ENCODE measurements around the gene CTAG1B. TPM values are rescaled to one million over a fixed set of nuclear protein-coding genes. Genes with fewer than 3 reads are reported as not detected.
"Not testable (repeated sequence)": the region's sequence is repeated elsewhere in the genome, so short reads cannot be mapped to it uniquely, and the experiment has no call there.

The CTAG1B gene
- total RNA-seq, 1 experiment from 2014 or later, result not detected

- H3K4me3 ChIP-seq (replicated peaks in 1 of 2; ENCODE audit: low read depth in 1 of 2, low read length in 2 of 2); POLR2A ChIA-PET; intact Hi-C loops (cut with micrococcal nuclease); RAD21 ChIA-PET (ENCODE audit: low non-redundant PET in 1 of 2, low total read pairs in 2 of 2, uncharacterized antibody in 2 of 2, unreplicated experiment in 2 of 2); H3K9me3 ChIP-seq (ENCODE audit: control insufficient read depth in 1 of 2, insufficient read depth in 1 of 2, low read depth in 1 of 2, low read length in 2 of 2); H4K20me1 ChIP-seq (ENCODE audit: insufficient read depth); H3K36me3 ChIP-seq (ENCODE audit: control insufficient read depth in 1 of 2, insufficient read depth in 2 of 2, low read length in 2 of 2); CTCF ChIA-PET; H3K4me2 ChIP-seq (ENCODE audit: low read length); H3K27ac ChIP-seq (ENCODE audit: low read depth, low read length); H3K9ac ChIP-seq (ENCODE audit: low read length); H3K9me2 ChIP-seq (ENCODE audit: insufficient read depth); H3K79me2 ChIP-seq (ENCODE audit: insufficient read depth, low read length); H3K27me3 ChIP-seq (ENCODE audit: insufficient read depth, low read length); ATAC-seq; DNase-seq (ENCODE audit: low read depth, low spot score); BruUV-seq (replicated peaks); H2AFZ ChIP-seq (ENCODE audit: low read depth, low read length, poor library complexity, severe bottlenecking): not testable (repeated sequence)
- H3K4me1 ChIP-seq (ENCODE audit: control insufficient read depth in 1 of 2, insufficient read depth in 2 of 2, low read length in 2 of 2), result peaks cover 16 to 17% of the 10 kb centered on the region in 2 experiments
Observed at GRCh38 chrX:154607976-154608375, 11.1 kb downstream of the CTAG1B start.

GRCh38 chrX:154607370-154607769, 11.7 kb downstream of the CTAG1B start:
- no peak for DNase-seq (ENCODE audit: low read depth, low spot score)
- POLR2A ChIA-PET, result no interaction called here
- H3K9ac ChIP-seq (ENCODE audit: low read length), result no peak overlapping the region

GRCh38 chrX:154605566-154605965, 13.5 kb downstream of the CTAG1B start:
- Histone ChIP-seq H3K4me3 (replicated peaks in 1 of 2; ENCODE audit: low read depth in 1 of 2, low read length in 2 of 2) (no peak overlapping the region), H4K20me1 (ENCODE audit: insufficient read depth) (no peaks in the 10 kb centered on the region), H2AFZ (ENCODE audit: low read depth, low read length, poor library complexity, severe bottlenecking) (no peak overlapping the region), H3K27ac (ENCODE audit: low read depth, low read length) (no peak overlapping the region), H3K27me3 (ENCODE audit: insufficient read depth, low read length) (no peaks in the 10 kb centered on the region), H3K9ac (ENCODE audit: low read length) (no peak overlapping the region), H3K4me1 (ENCODE audit: control insufficient read depth in 1 of 2, insufficient read depth in 2 of 2, low read length in 2 of 2) (peaks cover 23 to 25% of the 10 kb centered on the region in 2 experiments), H3K9me3 (ENCODE audit: control insufficient read depth in 1 of 2, insufficient read depth in 1 of 2, low read depth in 1 of 2, low read length in 2 of 2) (no peaks in the 10 kb centered on the region), H3K4me2 (ENCODE audit: low read length) (no peak overlapping the region), H3K9me2 (ENCODE audit: insufficient read depth) (no peaks in the 10 kb centered on the region), H3K79me2 (ENCODE audit: insufficient read depth, low read length) (no peaks in the 10 kb centered on the region), H3K36me3 (ENCODE audit: control insufficient read depth in 1 of 2, insufficient read depth in 2 of 2, low read length in 2 of 2) (no peaks in the 10 kb centered on the region)
- CTCF ChIA-PET, result no interaction called here
- BruUV-seq (replicated peaks), result no TSS peak
- no peak for ATAC-seq
- DNase-seq (ENCODE audit: low read depth, low spot score), result no peak
- RAD21 ChIA-PET (ENCODE audit: low non-redundant PET in 1 of 2, low total read pairs in 2 of 2, uncharacterized antibody in 2 of 2, unreplicated experiment in 2 of 2), result no interaction called here
- intact Hi-C loops (cut with micrococcal nuclease), result no loop called here
- POLR2A ChIA-PET, result no interaction called here
- no peak for TF ChIP-seq YY1 (IDR thresholded peaks at IDR 0.05; ENCODE audit: extremely low read depth, insufficient replicate concordance, low read depth, low read length)
- TF ChIP-seq TCF7L2 (IDR thresholded peaks at IDR 0.05; ENCODE audit: borderline replicate concordance, extremely low read depth, insufficient read depth, insufficient read length), result no peak
- TF ChIP-seq EZH2 (IDR thresholded peaks at IDR 0.05), result no peak
- TF ChIP-seq POLR2AphosphoS5 (IDR thresholded peaks at IDR 0.05; ENCODE audit: low read depth, low read length), result no peak
- TF ChIP-seq JUND (IDR thresholded peaks at IDR 0.05), result no peak
- TF ChIP-seq CBX3 (IDR thresholded peaks at IDR 0.05; ENCODE audit: low read depth), result no peak
- no peak for TF ChIP-seq ZFX (IDR thresholded peaks at IDR 0.05)
- no peak for TF ChIP-seq EGR1 (IDR thresholded peaks at IDR 0.05; ENCODE audit: low read depth)
- no peak for TF ChIP-seq EZH2phosphoT487 (IDR thresholded peaks at IDR 0.05; ENCODE audit: borderline replicate concordance)
- no peak for TF ChIP-seq POLR2A (IDR thresholded peaks at IDR 0.05; ENCODE audit: borderline replicate concordance, extremely low read depth, insufficient read depth, insufficient read length)
- TF ChIP-seq SP1 (IDR thresholded peaks at IDR 0.05; ENCODE audit: low read depth), result no peak
- no peak for TF ChIP-seq REST (IDR thresholded peaks at IDR 0.05; ENCODE audit: low read depth)

More at GRCh38 chrX:154607370-154607769, 11.7 kb downstream of the CTAG1B start:
- H3K9me3 ChIP-seq (ENCODE audit: control insufficient read depth in 1 of 2, insufficient read depth in 1 of 2, low read depth in 1 of 2, low read length in 2 of 2), result no peaks in the 10 kb centered on the region
- peaks cover 16 to 17% of the 10 kb centered on the region in 2 experiments for H3K4me1 ChIP-seq (ENCODE audit: control insufficient read depth in 1 of 2, insufficient read depth in 2 of 2, low read length in 2 of 2)
- no peaks in the 10 kb centered on the region for H3K79me2 ChIP-seq (ENCODE audit: insufficient read depth, low read length)
- no peaks in the 10 kb centered on the region for H4K20me1 ChIP-seq (ENCODE audit: insufficient read depth)
- no TSS peak for BruUV-seq (replicated peaks)
- no peak overlapping the region for H3K4me2 ChIP-seq (ENCODE audit: low read length)
- no peaks in the 10 kb centered on the region for H3K27me3 ChIP-seq (ENCODE audit: insufficient read depth, low read length)
- CTCF ChIA-PET, result no interaction called here
- H3K27ac ChIP-seq (ENCODE audit: low read depth, low read length), result no peak overlapping the region
- no peak overlapping the region for H3K4me3 ChIP-seq (replicated peaks in 1 of 2; ENCODE audit: low read depth in 1 of 2, low read length in 2 of 2)
- no peak for ATAC-seq
- no peaks in the 10 kb centered on the region for H3K36me3 ChIP-seq (ENCODE audit: control insufficient read depth in 1 of 2, insufficient read depth in 2 of 2, low read length in 2 of 2)
- H2AFZ ChIP-seq (ENCODE audit: low read depth, low read length, poor library complexity, severe bottlenecking), result no peak overlapping the region
- H3K9me2 ChIP-seq (ENCODE audit: insufficient read depth), result no peaks in the 10 kb centered on the region
- intact Hi-C loops (cut with micrococcal nuclease), result no loop called here
- TF ChIP-seq EZH2phosphoT487 (IDR thresholded peaks at IDR 0.05; ENCODE audit: borderline replicate concordance), result no peak
- no peak for TF ChIP-seq SRF (IDR thresholded peaks at IDR 0.05; ENCODE audit: low read depth)
- RAD21 ChIA-PET (ENCODE audit: low non-redundant PET in 1 of 2, low total read pairs in 2 of 2, uncharacterized antibody in 2 of 2, unreplicated experiment in 2 of 2), result no interaction called here
